HG03342 (cell line): ENCODE results near the gene EFCAB8.

Experiments
- ATAC-seq: cut with Tn5 transposase; IDR thresholded peaks from one replicate; pipeline ENCODE4 v1.9.1; 2021; ENCODE audit warnings: mild to moderate bottlenecking, moderate library complexity; ENCODE audit not compliant: unreplicated experiment

The EFCAB8 gene

DNA sequence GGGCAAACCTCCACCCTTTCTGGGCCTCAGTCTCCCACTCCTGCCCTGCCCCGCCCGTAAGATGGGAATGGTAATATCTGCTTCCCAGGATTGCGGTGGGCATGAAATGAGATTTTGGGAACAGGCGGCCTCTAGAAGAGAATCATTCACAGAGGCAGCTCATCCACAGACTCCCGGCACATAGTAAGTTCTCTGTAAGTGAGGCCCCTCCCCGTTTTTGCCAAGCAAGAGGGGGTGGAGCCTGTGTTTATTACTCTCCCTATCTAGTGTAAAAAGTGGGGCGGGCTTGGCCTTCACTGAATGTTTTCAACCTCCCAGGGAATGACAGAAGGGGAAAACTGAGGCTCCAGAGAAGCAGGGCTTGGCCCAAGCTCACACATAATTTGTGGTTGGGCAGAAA lies 125.5 kb downstream of the EFCAB8 start:
- ATAC-seq: no peak

DNA sequence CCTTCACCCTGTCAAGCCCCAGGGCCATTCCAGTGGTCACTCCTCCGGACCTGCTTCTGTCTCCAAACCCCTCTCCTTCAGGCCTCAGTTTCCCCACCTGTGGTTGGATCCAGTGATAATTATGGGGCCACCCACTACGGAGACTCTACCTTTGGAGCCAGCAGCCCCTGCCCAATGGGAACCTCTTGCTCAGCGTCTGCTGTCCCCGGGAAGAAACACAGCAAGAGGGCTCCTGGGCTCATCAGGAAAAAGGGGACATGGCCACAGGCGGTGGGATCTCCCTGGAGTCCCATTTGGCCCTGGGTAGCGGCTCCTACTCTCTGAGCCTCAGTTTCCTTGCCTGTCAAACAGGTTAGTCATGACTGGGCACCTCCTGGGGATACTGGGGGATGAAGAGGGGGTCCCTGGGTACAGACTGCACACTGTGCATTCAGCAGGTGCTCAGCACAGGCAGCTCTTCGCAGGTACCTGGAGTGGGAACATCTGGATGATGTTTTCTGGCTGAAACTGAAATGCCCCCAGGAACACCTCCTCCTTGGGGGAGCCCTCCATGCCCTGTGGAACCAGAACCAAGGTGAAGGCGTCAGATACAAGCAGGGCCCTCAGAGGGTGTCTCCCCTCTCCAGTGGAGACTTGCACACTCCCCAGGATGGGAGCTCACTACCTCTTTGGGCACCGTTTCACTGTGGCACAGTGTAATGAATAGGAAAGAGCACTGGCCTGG lies 126.1 kb downstream of the EFCAB8 start:
- no peak for ATAC-seq

DNA sequence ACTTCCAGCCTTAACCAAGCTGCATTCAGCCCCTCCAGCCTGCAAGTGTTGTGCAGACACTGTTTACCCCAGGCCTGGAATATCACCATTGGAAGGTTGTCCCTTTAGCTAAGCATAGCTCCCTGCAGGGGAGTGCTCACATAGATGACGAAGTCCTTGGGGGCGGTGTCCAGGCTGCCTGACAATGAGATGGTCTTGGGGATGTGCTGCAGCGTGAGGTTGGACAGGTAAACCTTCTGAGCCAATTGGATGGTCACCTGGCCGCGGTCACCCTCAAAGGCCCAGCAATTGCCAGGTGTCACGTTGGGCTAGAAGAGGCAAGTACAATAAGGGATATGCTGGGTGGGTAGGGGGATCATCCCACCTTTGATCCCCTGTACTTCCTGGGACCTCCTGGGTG lies 126.9 kb downstream of the EFCAB8 start:
- ATAC-seq: no peak

DNA sequence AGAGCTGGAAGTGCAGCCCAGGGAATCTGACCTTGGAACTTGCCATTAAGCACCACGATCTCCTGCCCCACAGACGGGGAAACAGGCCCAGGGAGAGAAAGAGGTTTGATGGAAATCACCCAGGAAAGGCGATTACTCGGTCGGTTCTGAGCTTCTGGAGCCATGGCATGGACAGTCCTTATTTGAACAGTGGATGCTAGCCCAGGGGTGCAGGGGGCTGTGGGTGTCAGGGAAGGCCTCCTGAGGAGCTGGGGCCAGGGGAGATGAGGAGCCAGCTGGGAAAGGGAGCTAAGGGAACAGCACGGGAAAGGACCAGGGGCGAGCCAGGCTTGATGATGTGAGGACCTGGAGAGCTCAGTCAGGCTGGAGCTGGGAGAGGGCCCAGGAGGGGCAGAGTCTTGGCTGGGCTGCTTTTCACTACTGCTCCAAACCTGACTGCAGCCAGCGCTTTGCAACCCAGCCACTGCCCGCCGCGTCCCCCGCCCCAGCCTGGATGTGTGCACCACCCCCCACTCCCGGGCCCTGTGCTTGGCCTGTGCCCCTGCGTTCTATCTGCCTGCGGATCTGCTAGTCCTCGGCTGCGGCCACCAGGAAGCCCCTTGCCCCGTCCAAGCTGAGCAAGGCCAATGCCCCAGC lies 127.7 kb downstream of the EFCAB8 start:
- no peak for ATAC-seq

DNA sequence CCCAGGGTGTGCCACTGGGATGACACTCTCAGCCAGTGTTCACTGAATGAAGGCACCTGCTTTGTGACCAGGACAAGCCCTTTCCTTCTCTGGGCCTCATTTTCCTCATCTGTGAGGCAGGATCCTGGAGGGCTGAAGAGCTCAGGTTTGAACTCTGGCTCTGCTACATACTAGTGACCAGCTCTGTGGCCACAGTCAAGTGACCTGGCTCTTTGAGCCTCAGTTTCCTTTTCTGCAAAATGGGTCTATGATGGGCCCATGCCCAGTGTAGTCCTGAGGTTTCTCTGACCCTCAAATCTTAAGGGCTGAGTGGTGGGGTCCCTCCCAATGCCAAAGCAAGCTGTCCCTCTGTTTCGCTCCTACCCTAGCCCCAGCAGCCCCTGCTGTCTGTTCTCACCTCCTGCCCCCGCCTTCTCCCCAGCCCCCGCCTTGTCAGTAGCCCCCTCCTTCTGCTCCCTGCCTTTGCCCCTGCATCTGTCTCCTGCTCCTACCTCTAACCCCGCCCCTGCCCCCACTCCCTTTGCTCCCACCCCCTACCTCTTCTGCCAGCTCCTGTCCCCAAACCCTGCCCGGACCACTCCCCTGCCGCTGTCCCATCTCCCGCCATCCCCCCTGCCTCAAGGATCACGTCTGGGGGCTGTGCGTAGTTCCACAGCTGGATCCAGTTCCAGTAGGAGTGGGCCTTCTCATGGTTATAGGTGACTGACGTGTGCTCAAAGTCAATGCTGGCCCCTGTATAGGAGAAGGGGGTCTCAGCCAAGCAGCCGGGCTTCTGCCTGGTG lies 128.5 kb downstream of the EFCAB8 start:
- no peak for ATAC-seq

DNA sequence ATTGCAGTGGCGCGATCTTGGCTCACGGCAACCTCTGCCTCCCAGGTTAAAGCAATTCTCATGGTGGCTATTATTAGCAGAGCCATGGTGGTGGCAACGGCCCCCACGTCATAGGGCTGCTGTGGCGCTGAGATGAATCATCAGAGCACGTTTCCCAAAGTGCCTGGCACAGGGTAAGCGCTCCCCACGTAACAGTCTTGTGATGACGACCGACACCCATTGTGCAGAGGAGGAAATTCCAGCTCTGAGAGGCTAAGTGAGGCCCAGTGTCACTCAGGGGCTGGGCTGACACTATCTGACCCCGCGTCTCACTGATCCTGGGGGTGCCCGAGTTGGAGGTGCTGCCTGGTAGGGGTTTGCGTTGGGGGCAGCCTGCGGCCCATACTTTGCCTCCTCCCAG lies 129.3 kb downstream of the EFCAB8 start:
- ATAC-seq: no peak

DNA sequence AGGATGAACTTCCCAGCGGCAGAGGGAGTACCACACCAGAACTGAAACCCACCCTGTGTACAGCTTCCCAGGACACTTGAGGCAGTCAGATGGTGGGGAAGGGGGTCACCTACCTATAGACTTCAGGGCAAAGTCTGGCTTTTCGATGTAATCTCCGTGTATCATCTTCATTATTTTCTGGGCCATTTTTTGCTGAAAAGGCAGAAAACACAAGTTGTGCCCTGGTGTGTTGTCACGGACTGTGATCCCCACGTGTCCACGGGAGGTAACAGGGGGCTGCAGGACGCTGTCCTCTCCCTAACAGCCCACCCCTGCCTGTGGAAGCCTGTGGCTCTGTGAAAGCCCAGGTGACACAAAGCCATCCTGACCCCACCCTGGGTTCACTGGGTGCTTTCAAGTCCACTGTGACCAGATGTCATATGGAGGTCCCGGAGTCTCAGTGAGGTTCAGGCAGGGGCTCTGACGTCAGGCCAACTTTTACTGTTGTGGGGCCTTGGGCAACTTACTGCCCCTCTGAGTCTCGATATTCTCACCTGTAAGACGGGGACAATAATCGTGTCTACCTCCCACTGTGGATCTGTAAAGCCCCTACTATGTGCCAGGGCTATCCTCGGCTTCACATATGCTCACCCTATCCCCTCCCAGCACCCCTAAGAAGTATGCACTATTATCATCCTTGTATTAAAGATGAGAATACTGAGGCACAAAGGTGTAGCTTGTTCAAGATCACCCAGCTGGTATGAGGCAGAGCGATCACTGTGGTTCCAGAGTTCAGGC lies 131.0 kb downstream of the EFCAB8 start:
- ATAC-seq: no peak

DNA sequence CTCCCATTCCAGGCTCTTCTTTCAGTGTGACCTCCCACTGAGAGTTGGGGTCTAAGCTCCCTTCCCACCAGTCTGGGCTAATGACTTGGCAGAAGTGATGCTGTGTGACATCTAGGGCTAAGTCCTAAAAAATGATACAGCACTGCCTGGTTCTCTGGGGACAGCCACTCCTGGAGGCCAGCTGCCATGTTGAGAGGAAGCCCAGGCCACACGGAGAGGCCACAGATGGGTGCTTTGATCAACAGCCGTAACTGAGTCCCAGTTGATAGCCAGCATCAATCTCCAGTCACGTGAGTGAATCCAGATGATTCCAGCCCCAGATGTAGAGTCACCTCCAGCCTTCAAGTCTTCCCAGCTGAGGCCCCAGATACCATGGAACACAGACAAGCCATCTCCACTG lies 131.7 kb downstream of the EFCAB8 start:
- no peak for ATAC-seq

DNA sequence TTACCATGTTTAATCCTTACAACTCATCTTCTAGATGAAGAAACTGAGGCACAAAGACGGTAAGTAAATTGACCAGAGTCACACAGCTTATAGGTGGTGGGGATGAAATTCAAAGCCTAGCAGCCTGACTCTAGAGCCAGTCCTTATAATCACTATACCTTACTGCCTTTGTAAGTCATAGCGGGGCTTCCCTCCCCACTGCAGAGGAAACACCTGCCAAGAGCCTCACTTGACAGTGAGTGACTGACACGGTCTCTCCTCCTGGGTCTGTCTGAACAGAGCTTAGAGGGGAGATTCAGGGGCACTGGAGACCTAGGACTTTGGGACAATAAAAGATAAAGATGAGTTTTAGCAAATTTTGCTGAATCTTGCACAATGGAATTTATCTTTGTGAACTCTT lies 132.7 kb downstream of the EFCAB8 start:
- ATAC-seq: no peak

DNA sequence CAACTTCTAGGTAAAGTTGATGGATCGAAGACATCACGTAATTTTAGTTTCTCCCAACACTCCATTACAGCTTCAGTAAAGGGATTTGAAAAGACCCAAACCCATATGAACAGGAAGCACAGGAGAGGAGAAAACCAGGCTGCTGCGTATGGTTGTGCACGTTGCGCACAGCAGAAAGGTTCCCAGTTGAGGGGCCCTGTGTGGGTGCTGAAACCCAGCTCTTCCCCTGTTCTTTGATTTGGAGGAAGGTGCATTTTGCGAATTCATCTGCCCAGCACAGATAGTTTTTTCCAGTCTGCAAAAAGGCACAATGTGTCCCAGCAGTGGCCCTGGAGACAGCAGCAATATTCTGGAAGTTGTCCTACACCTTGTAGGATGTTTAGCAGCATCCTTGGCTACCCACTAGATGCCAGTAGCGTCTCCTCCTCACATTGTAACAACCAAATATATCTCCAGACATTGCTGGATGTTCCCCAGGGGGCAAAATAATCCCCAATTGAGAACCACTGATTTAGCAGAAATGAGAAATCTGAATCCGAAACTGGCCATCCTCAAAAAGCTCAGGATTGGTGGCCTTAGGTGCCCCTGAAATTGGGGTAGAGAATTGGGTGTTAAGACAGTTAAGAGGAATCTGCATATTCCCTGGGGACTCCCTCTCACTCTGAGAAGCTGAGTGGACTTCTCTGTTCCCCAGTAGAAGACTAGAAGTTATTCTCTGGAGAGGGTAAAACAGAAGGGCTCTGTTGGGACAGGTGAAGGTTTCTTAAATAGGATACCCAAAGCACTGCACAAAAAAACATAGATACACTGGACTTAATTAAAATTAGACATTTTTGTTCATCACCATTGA lies 133.3 kb downstream of the EFCAB8 start:
- no peak for ATAC-seq

DNA sequence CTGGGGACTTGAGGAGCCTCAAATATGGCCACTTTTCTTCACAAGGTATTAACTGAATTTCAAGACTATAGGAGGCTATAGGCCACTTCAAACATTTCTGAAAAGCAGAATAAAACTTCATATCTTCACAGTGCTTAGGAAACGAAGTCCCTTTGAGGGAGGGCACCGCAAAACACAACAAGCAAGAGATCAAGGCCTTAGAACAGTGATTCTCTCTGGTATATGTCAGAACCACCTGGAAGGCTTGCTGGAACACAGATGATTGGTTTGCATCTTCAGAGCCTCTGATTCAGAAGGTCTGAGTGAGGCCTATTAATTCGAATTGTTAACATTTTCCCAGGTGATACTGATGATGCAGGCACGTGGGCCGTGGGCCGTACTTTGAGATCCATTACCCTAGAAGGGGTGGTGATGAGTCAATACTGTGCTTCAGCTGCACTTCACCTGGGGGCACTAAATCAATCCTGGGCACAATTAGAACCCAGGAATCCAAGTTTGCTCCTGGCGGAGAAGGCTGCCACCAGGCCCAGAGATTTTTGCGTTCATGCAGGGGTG lies 134.8 kb downstream of the EFCAB8 start:
- no peak for ATAC-seq

DNA sequence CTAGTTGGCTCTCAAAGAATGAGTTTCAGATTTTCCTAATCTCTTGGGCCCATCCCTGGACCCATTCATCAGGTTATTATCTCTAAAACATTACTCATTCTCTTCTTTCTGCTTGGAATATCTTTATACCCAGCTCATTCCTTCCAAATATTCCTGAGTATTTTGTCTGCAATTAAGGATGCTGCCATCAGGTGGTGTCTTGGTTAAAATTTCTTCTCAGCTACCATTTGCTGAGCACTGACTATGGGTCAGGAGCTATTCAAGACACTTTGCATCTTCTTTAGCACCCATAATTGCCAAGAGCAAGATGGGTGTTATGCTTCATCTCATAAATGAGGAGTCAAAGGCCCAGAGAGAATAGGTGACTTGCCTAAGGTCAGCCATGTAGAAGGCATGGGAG lies 137.1 kb downstream of the EFCAB8 start:
- no peak for ATAC-seq

DNA sequence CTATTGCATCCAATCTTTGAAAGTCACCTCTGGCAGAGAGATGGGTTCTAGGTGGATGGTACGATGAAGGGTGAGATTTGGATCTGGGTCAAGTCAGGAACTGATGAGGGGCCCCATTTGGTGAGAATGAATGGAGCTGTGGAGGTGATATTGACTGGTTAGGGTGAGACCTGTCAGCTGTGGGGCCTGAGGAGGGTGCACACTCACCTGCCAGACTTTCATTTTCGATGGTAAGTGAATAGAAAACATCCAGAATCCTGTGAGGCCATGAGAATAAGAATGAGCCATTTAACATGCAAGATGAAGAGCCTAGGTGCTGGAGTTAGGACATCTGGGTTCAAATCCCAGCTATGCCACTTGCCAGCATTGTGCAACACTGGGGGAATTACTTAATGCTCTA lies 138.7 kb downstream of the EFCAB8 start:
- no peak for ATAC-seq

DNA sequence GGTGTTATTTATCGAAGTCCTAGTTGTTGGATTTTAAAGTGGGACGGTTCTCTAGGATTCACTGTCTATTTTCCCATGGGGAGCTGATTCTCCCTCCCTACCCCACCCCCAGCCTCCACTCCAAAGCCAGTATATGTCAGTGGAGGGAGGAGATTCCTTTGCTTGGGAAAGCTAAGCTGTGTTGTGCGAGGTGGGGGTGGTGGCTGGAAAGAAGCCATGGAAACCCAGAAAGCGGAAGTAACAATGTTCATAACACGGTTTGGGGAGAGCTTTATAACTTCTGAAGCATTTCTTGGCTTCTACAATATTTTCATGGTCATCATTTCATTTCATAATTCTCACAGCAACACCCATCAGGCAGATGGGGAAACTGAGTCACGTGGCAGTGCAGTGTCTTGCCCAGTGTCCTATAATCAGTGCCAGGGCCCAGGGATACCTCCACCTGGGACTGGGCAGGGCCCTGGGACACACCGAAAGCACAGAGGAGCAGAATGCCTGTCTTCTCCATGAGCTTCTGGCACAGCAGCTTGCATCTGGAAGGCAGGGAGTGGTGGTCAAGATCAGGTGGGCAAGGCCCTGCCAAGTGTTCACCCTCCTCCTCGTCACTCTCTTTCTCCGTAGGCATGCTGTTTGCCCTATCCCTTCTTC lies 141.0 kb downstream of the EFCAB8 start:
- no peak for ATAC-seq

DNA sequence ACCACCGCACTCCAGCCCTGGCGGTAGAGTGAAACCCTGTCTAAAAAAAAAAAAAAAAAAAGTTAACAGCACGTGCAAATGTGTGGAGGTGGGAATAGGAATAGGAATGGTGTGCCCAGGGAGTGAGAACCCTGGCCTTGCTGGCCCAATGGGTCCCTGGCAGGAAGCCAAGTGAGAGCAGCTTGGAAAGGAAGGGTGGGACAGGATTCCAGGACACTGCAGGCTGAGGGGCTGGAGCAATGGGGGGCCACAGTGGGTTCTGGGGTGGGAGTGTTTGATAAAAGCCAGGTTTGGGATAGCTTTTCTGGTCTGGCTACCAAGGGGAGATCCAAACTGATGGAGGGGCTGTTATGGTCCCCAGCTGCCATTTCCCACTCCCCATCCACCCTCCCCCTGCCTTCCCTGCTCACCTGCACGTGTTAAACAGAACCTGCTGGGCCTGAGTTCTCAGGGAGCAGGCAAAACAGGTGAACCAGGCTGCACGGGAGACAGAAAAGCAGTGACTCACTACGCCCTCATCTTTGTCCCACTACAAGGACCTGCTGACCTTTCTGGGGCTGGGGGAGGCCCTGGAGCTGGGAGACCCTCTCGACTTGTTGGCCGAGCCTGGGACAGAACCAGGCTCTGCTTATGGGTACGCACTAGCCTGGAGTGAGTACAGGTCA lies 142.2 kb downstream of the EFCAB8 start:
- ATAC-seq: no peak

DNA sequence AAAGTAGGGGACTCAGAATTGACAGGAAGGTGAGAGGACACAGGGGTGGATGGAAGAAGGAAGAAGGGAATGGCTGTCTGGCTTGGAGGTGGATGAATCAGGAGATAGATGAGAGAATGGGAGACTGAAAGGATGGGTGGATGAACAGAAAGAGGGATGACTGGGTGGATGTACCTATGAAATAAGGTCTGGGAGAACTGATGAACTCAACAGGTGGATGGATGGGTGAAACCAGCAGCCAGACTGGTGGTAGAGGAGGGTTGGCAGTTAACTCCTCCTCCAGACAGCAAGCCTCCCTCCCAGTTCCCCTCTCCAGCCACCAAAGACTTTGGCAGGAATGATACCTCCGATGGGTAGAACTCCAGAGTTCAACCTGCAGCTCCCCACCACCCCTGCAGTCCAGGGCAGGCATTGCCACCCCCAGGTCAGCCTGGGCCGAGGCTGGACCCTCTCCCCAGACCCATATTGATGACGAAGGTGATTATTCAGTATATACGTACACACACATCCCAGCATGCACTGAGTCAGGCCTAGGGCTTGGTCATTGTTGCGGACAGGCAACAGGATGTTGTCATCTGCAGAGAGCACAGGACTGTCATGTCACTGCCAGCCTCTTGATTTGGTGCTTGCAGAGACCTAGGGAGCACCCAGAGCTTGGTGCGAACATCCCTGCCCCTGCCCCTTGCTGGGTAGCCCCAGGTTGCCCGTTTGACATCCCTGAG lies 143.5 kb downstream of the EFCAB8 start:
- ATAC-seq: no peak

DNA sequence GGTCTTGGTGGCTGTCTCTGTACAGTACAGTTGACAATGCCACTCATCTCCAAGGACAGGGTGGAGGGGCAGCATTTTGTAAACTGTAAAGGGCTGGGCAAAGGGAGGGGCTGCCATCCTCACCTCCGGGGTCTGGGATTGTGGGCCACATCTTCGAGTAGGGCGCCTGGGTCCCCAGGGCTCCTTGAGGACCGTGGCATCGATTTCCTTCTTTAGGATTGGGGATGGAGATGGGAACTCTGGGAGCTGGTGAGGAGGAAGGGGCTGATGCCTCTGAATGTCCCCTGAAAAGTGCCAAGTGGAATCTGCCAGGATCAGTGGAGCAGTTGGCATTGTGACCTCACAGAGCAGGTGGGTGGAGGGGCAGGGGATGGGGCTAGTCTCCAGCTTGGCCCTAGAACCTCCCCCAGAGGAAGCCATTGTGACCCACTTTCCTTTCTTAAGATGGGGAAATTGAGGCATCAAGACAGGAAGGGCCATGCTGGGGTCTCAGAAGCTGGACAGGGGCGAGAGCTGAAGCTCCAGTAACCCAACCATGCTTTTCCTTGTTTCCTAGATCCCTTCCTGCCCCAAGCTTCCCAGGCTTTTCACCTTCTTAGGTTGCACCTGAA lies 145.5 kb downstream of the EFCAB8 start, which contains the start of gene SUN5:
SUN5 (minus strand) TSS at position 293 of the 611 bp plus-strand sequence; CDS start at position 200, 93 bp downstream.
- ATAC-seq: no peak

DNA sequence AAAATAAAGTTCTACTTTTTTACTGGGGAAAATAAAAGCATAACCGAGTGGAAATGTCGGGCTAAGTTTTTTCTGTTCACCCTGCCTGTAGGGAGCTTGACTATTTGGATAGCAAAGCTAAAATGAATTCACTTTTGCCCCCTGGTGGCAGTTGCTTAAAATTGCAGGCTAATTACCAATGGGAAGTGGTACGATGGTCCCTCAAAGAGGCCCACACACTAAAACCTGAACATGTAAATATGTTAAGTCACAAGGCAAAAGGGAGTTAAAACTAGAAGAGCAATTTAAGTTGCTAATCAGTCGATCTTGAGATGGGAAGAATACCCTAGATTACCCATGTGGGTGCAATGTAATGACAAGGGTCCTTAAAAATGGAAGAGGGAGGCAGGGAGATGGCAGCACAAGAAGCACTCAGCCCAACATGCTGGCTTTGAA lies 146.4 kb downstream of the EFCAB8 start:
- ATAC-seq: no peak
